Activated T-cell treated with anti-CD3 and anti-CD28 coated beads for 4 hours (primary cell): Measurements from ENCODE around the gene OR2G3.

Experiments
- DNase-seq: peaks from one replicate; pipeline ENCODE4 v3.0.0-alpha.2; 2020

OR2G3 gene

GRCh38 chr1:247605286-247605685 lies at the start of gene OR2G3:
Gene OR2G3, plus strand, starts transcription at chr1:247605586. Its CDS starts 0 bp downstream, at chr1:247605586.
- DNase-seq, result no peak

- DNase-seq, result no peak
These were observed 47.3 kb upstream of the OR2G3 start for GRCh38 chr1:247557926-247558674.

GRCh38 chr1:247561711-247562110 lies 43.7 kb upstream of the OR2G3 start:
- no peak for DNase-seq

GRCh38 chr1:247562198-247562597 lies 43.2 kb upstream of the OR2G3 start:
- DNase-seq, result no peak

GRCh38 chr1:247574236-247574635 lies 31.1 kb upstream of the OR2G3 start:
- no peak for DNase-seq

GRCh38 chr1:247574664-247575063 lies 30.7 kb upstream of the OR2G3 start:
- DNase-seq, result no peak

GRCh38 chr1:247576514-247576913 lies 28.9 kb upstream of the OR2G3 start:
- DNase-seq, result no peak

- no peak for DNase-seq
These were observed 26.4 kb upstream of the OR2G3 start for GRCh38 chr1:247578946-247579460.

GRCh38 chr1:247588060-247588459 lies 17.3 kb upstream of the OR2G3 start, which contains the start of gene OR2G2:
Gene OR2G2, plus strand, starts transcription at chr1:247588360. Its CDS starts 0 bp downstream, at chr1:247588360.
- no peak for DNase-seq

GRCh38 chr1:247613405-247613804 lies 8.0 kb downstream of the OR2G3 start:
- no peak for DNase-seq

- no peak for DNase-seq
These were observed 9.2 kb downstream of the OR2G3 start for GRCh38 chr1:247614625-247615024.

GRCh38 chr1:247627951-247628350 lies 22.6 kb downstream of the OR2G3 start:
- no peak for DNase-seq

GRCh38 chr1:247638011-247638410 lies 32.6 kb downstream of the OR2G3 start:
- no peak for DNase-seq

- no peak for DNase-seq
These were observed 33.4 kb downstream of the OR2G3 start for GRCh38 chr1:247638781-247639180.

- peak; percentile 3 for DNase-seq
These were observed 34.1 kb downstream of the OR2G3 start for GRCh38 chr1:247639381-247639981.

- DNase-seq, result no peak
These were observed 37.4 kb downstream of the OR2G3 start for GRCh38 chr1:247642742-247643141.

- no peak for DNase-seq
These were observed 41.5 kb downstream of the OR2G3 start for GRCh38 chr1:247646867-247647266.

- DNase-seq, result no peak
These were observed 42.5 kb downstream of the OR2G3 start for GRCh38 chr1:247647864-247648263.

GRCh38 chr1:247653040-247653439 lies 47.7 kb downstream of the OR2G3 start:
- no peak for DNase-seq
